SU-DHL-6 (cell line): ENCODE results near the gene CNRIP1.

Experiments
- EZH2phosphoT487 ChIP-seq: fragments of 200-600 bp; sonication (generic), shearing (Covaris generic); conservative IDR thresholded peaks from 2 replicates; pipeline ENCODE4 v1.6.1; 2018; ENCODE audit warnings: mild to moderate bottlenecking, antibody characterized with exemption, low read length, moderate library complexity, mixed read lengths
- TF ChIP-seq, protein P1 (sequence below): fragments of 200-600 bp; sonication (generic); IDR thresholded peaks from one replicate; pipeline ENCODE4 v1.5.1; 2017; ENCODE audit warnings: antibody characterized with exemption, mild to moderate bottlenecking, low read length, moderate library complexity; ENCODE audit not compliant: insufficient read depth, poor library complexity, severe bottlenecking

DNA sequence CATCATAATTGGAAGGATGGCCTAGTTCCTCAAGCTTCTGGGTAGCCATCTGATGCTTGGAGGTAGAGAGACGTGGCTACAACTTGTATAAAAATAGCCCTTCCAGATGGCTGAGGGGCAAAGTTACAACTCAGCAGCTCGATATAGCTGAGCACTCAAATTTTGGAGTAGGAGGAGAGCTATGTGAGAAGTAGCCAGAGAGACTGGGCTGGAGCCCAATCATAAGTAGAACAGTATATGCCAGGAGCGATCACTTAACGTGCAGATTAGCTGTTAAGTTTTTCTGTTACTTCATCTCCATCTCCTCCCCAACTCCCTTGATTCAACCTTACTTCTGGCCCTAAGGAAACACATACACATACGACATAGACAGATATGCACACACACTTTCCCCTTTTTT is 28.8 kb downstream of the CNRIP1 start:
- TF ChIP-seq, protein P1, sequence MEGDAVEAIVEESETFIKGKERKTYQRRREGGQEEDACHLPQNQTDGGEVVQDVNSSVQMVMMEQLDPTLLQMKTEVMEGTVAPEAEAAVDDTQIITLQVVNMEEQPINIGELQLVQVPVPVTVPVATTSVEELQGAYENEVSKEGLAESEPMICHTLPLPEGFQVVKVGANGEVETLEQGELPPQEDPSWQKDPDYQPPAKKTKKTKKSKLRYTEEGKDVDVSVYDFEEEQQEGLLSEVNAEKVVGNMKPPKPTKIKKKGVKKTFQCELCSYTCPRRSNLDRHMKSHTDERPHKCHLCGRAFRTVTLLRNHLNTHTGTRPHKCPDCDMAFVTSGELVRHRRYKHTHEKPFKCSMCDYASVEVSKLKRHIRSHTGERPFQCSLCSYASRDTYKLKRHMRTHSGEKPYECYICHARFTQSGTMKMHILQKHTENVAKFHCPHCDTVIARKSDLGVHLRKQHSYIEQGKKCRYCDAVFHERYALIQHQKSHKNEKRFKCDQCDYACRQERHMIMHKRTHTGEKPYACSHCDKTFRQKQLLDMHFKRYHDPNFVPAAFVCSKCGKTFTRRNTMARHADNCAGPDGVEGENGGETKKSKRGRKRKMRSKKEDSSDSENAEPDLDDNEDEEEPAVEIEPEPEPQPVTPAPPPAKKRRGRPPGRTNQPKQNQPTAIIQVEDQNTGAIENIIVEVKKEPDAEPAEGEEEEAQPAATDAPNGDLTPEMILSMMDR, result no peak
- TF ChIP-seq EZH2phosphoT487, result no peak
